ENCODE data around the gene DNAJB11.
"Not testable (repeated sequence)": the region's sequence is repeated elsewhere in the genome, so short reads cannot be mapped to it uniquely, and the experiment has no call there.

DNAJB11 gene

GRCh38 chr3:186570096-186570940 lies at the start of gene DNAJB11:
DNAJB11 (plus strand) TSS chr3:186570720; CDS start chr3:186570898, 178 bp downstream.
- peak within 1 kb of the TSS; percentile 54 for H3K27ac ChIP-seq
- peak; percentile 99 for DNase-seq (ENCODE audit: low read depth, low spot score)

- no peak for DNase-seq (ENCODE audit: low read depth, low spot score)
- H3K27ac ChIP-seq = no peak overlapping the region
Observed at GRCh38 chr3:186520957-186521842, 49.3 kb upstream of the DNAJB11 start.

GRCh38 chr3:186523022-186523421 lies 47.5 kb upstream of the DNAJB11 start:
- no peak for DNase-seq (ENCODE audit: low read depth, low spot score)
- no peak overlapping the region for H3K27ac ChIP-seq

- H3K27ac ChIP-seq = no peak overlapping the region
- DNase-seq (ENCODE audit: low read depth, low spot score) = no peak
Observed at GRCh38 chr3:186523434-186523833, 47.1 kb upstream of the DNAJB11 start.

- no peak overlapping the region for H3K27ac ChIP-seq
- DNase-seq (ENCODE audit: low read depth, low spot score) = no peak
Observed at GRCh38 chr3:186524616-186525015, 45.9 kb upstream of the DNAJB11 start.

GRCh38 chr3:186525369-186526255 lies 44.9 kb upstream of the DNAJB11 start:
- no peak overlapping the region for H3K27ac ChIP-seq
- no peak for DNase-seq (ENCODE audit: low read depth, low spot score)

- H3K27ac ChIP-seq = no peak overlapping the region
- DNase-seq (ENCODE audit: low read depth, low spot score) = no peak
Observed at GRCh38 chr3:186526256-186526606, 44.3 kb upstream of the DNAJB11 start.

GRCh38 chr3:186529201-186529999 lies 41.1 kb upstream of the DNAJB11 start:
- DNase-seq (ENCODE audit: low read depth, low spot score) = no peak
- no peak overlapping the region for H3K27ac ChIP-seq

- DNase-seq (ENCODE audit: low read depth, low spot score) = no peak
- no peak overlapping the region for H3K27ac ChIP-seq
Observed at GRCh38 chr3:186530415-186530814, 40.1 kb upstream of the DNAJB11 start.

GRCh38 chr3:186531694-186532093 lies 38.8 kb upstream of the DNAJB11 start:
- not testable (repeated sequence) for H3K27ac ChIP-seq; DNase-seq (ENCODE audit: low read depth, low spot score)

- H3K27ac ChIP-seq = no peak overlapping the region
- DNase-seq (ENCODE audit: low read depth, low spot score) = no peak
Observed at GRCh38 chr3:186532598-186533072, 37.9 kb upstream of the DNAJB11 start.

GRCh38 chr3:186534113-186534669 lies 36.3 kb upstream of the DNAJB11 start:
- H3K27ac ChIP-seq = no peak overlapping the region
- no peak for DNase-seq (ENCODE audit: low read depth, low spot score)

- no peak for DNase-seq (ENCODE audit: low read depth, low spot score)
- no peak overlapping the region for H3K27ac ChIP-seq
Observed at GRCh38 chr3:186536883-186537844, 33.4 kb upstream of the DNAJB11 start.

GRCh38 chr3:186538779-186539178 lies 31.7 kb upstream of the DNAJB11 start:
- H3K27ac ChIP-seq = no peak overlapping the region
- DNase-seq (ENCODE audit: low read depth, low spot score) = no peak

- peak; percentile 36 for DNase-seq (ENCODE audit: low read depth, low spot score)
- peak overlapping the region; percentile 46 for H3K27ac ChIP-seq
Observed at GRCh38 chr3:186540221-186540834, 30.2 kb upstream of the DNAJB11 start.

- peak overlapping the region; percentile 46 for H3K27ac ChIP-seq
- no peak for DNase-seq (ENCODE audit: low read depth, low spot score)
Observed at GRCh38 chr3:186540835-186541226, 29.7 kb upstream of the DNAJB11 start.

- H3K27ac ChIP-seq = peak within 1 kb of the TSS; percentile 21
- no peak for DNase-seq (ENCODE audit: low read depth, low spot score)
Observed at GRCh38 chr3:186544281-186544680, 26.2 kb upstream of the DNAJB11 start, which contains the start of gene CRYGS. CRYGS (minus strand) TSS chr3:186544380; CDS start chr3:186544326, 54 bp downstream.

Measured in epithelial cell of prostate (primary cell).